Measurements from ENCODE around the gene OPCML.

DNA sequence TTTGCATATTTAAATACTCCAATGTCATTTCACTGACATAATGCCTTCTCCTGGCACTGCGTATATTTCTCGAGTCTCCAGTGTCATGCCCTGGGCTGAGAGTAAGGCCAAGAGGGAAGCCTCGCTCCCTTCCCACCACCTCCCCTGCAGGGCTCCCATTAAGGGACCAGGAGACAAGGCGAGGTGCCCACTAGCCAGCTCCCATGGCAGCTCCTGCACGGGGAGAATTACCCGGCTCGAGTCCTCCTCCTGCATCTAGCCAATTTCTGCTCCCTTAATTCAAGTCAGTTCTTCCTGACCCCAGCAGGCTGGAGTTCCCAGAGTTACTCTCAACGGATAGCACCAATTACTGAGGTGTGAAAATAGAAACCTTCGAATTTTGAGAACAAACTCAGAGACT, 31.9 kb downstream of the OPCML start:
- TF ChIP-seq, protein P1, sequence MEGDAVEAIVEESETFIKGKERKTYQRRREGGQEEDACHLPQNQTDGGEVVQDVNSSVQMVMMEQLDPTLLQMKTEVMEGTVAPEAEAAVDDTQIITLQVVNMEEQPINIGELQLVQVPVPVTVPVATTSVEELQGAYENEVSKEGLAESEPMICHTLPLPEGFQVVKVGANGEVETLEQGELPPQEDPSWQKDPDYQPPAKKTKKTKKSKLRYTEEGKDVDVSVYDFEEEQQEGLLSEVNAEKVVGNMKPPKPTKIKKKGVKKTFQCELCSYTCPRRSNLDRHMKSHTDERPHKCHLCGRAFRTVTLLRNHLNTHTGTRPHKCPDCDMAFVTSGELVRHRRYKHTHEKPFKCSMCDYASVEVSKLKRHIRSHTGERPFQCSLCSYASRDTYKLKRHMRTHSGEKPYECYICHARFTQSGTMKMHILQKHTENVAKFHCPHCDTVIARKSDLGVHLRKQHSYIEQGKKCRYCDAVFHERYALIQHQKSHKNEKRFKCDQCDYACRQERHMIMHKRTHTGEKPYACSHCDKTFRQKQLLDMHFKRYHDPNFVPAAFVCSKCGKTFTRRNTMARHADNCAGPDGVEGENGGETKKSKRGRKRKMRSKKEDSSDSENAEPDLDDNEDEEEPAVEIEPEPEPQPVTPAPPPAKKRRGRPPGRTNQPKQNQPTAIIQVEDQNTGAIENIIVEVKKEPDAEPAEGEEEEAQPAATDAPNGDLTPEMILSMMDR (optimal IDR thresholded peaks at IDR 0.05 in 1 of 3, IDR thresholded peaks at IDR 0.05 in 1 of 3, conservative IDR thresholded peaks at IDR 0.05 in 1 of 3; ENCODE audit: extremely low read depth in 1 of 3, insufficient read depth in 2 of 3, low read length in 3 of 3) = no peak
- TF ChIP-seq EZH2 (IDR thresholded peaks at IDR 0.05; ENCODE audit: low read length) = no peak

Measured in keratinocyte (primary cell).